ENCODE results near the gene VAC14.

VAC14 gene

GRCh38 chr16:70796301-70796700, 4.7 kb downstream of the VAC14 start:
- H3K36me3 ChIP-seq (ENCODE audit: insufficient read depth, low read length), result no peaks in the 10 kb centered on the region
- H3K79me2 ChIP-seq (ENCODE audit: insufficient read depth, low read length), result peaks cover 50% of the 10 kb centered on the region
- H3K4me2 ChIP-seq (ENCODE audit: low read depth, low read length, poor library complexity, severe bottlenecking), result no peak overlapping the region
- TF ChIP-seq EZH2phosphoT487 (IDR thresholded peaks at IDR 0.05; ENCODE audit: borderline replicate concordance) (no peak), CTCF (conservative IDR thresholded peaks at IDR 0.05; ENCODE audit: low read length) (no peak)
- H3F3A ChIP-seq (ENCODE audit: low read depth), result no peaks in the 10 kb centered on the region
- H3K9me2 ChIP-seq (replicated peaks; ENCODE audit: low read depth, low read length), result no peaks in the 10 kb centered on the region
- peaks cover 25% of the 10 kb centered on the region for H3K4me1 ChIP-seq (ENCODE audit: insufficient read depth, low read length, poor library complexity, severe bottlenecking)
- no peak overlapping the region for H3K4me3 ChIP-seq (ENCODE audit: low read length, poor library complexity, severe bottlenecking)
- H3K9me3 ChIP-seq (ENCODE audit: insufficient read depth, low read depth, low read length), result no peaks in the 10 kb centered on the region
- no peaks in the 10 kb centered on the region for H4K20me1 ChIP-seq (ENCODE audit: insufficient read depth, low read length, poor library complexity, severe bottlenecking)
- no peaks in the 10 kb centered on the region for H3K27me3 ChIP-seq (ENCODE audit: insufficient read depth, low read length, poor library complexity, severe bottlenecking)
- H2AFZ ChIP-seq (ENCODE audit: low read length), result no peak overlapping the region
- H3K9ac ChIP-seq (ENCODE audit: low read depth, low read length, poor library complexity, severe bottlenecking), result no peak overlapping the region

DNA sequence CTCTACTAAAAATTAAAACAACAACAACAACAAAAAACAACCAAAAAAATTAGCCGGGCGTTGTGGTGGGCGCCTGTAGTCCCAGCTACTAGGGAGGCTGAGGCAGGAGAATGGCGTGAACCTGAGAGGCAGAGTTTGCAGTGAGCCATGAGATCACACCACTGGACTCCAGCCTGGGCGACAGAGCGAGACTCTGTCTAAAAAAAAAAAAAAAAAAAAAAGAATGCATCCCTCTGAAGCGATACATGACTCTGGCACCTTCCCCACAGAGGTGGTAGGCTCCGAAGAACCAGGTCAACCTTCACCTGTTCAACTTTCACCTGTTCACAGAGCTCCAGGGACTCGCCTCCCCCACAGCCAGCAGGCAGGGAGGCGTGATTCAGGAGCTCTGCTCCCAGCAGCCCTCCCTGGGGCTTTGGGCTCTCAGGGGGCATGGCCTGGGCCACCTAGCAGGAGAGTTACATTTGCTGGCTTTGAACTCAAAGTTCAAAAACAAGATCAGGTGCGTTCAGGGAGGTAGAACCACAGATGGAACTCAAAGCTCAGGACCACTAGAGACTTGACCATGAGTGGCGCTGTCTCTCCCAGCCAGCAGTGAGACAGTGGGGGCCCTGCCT, 5.6 kb downstream of the VAC14 start:
- Histone ChIP-seq H3K9me2 (replicated peaks; ENCODE audit: low read depth, low read length) (no peaks in the 10 kb centered on the region), H3K4me1 (ENCODE audit: insufficient read depth, low read length, poor library complexity, severe bottlenecking) (peaks cover 21% of the 10 kb centered on the region), H3K9ac (ENCODE audit: low read depth, low read length, poor library complexity, severe bottlenecking) (no peak overlapping the region), H3K27me3 (ENCODE audit: insufficient read depth, low read length, poor library complexity, severe bottlenecking) (no peaks in the 10 kb centered on the region), H3K4me3 (ENCODE audit: low read length, poor library complexity, severe bottlenecking) (no peak overlapping the region), H3K4me2 (ENCODE audit: low read depth, low read length, poor library complexity, severe bottlenecking) (no peak overlapping the region), H3K36me3 (ENCODE audit: insufficient read depth, low read length) (no peaks in the 10 kb centered on the region), H3K79me2 (ENCODE audit: insufficient read depth, low read length) (peaks cover 46% of the 10 kb centered on the region), H3K9me3 (ENCODE audit: insufficient read depth, low read depth, low read length) (no peaks in the 10 kb centered on the region), H2AFZ (ENCODE audit: low read length) (no peak overlapping the region), H3F3A (ENCODE audit: low read depth) (no peaks in the 10 kb centered on the region), H4K20me1 (ENCODE audit: insufficient read depth, low read length, poor library complexity, severe bottlenecking) (no peaks in the 10 kb centered on the region)
- no peak for TF ChIP-seq CTCF (conservative IDR thresholded peaks at IDR 0.05; ENCODE audit: low read length)
- no peak for TF ChIP-seq EZH2phosphoT487 (IDR thresholded peaks at IDR 0.05; ENCODE audit: borderline replicate concordance)

GRCh38 chr16:70793851-70794502, 7.0 kb downstream of the VAC14 start:
- Histone ChIP-seq H3K9ac (ENCODE audit: low read depth, low read length, poor library complexity, severe bottlenecking) (no peak overlapping the region), H3F3A (ENCODE audit: low read depth) (no peaks in the 10 kb centered on the region), H2AFZ (ENCODE audit: low read length) (no peak overlapping the region), H3K9me2 (replicated peaks; ENCODE audit: low read depth, low read length) (no peaks in the 10 kb centered on the region), H4K20me1 (ENCODE audit: insufficient read depth, low read length, poor library complexity, severe bottlenecking) (no peaks in the 10 kb centered on the region), H3K4me1 (ENCODE audit: insufficient read depth, low read length, poor library complexity, severe bottlenecking) (peaks cover 7% of the 10 kb centered on the region), H3K36me3 (ENCODE audit: insufficient read depth, low read length) (no peaks in the 10 kb centered on the region), H3K4me2 (ENCODE audit: low read depth, low read length, poor library complexity, severe bottlenecking) (no peak overlapping the region), H3K9me3 (ENCODE audit: insufficient read depth, low read depth, low read length) (no peaks in the 10 kb centered on the region), H3K79me2 (ENCODE audit: insufficient read depth, low read length) (peaks cover 32% of the 10 kb centered on the region; the same call in 1 of the 2 replicates), H3K27me3 (ENCODE audit: insufficient read depth, low read length, poor library complexity, severe bottlenecking) (no peaks in the 10 kb centered on the region), H3K4me3 (ENCODE audit: low read length, poor library complexity, severe bottlenecking) (no peak overlapping the region)
- TF ChIP-seq EZH2phosphoT487 (IDR thresholded peaks at IDR 0.05; ENCODE audit: borderline replicate concordance), result no peak
- no peak for TF ChIP-seq CTCF (conservative IDR thresholded peaks at IDR 0.05; ENCODE audit: low read length)
